IPS-15b (cell line): Measurements from ENCODE around the gene CFTR.
"Not testable (repeated sequence)": the region's sequence is repeated elsewhere in the genome, so short reads cannot be mapped to it uniquely, and the experiment has no call there.

Experiments
- H3K27me3 ChIP-seq: one replicate; pipeline ENCODE4 v1.6.1; 2013; ENCODE audit warnings: low read length; ENCODE audit not compliant: control insufficient read depth, insufficient read depth
- H3K36me3 ChIP-seq: one replicate; pipeline ENCODE4 v1.6.1; 2013; ENCODE audit warnings: low read length; ENCODE audit not compliant: control insufficient read depth, insufficient read depth
- H3K4me1 ChIP-seq: one replicate; pipeline ENCODE4 v1.6.1; 2013; ENCODE audit warnings: mild to moderate bottlenecking, low read length; ENCODE audit not compliant: control insufficient read depth, insufficient read depth
- H3K4me3 ChIP-seq: one replicate; pipeline ENCODE4 v1.5.1; 2013; ENCODE audit warnings: low read depth, low read length
- H3K9ac ChIP-seq: one replicate; pipeline ENCODE4 v1.6.1; 2013; ENCODE audit warnings: low read depth, mild to moderate bottlenecking, low read length
- H3K9me3 ChIP-seq: one replicate; pipeline ENCODE4 v1.6.1; 2013; ENCODE audit warnings: mild to moderate bottlenecking, low read length; ENCODE audit not compliant: control insufficient read depth, insufficient read depth

CFTR gene

GRCh38 chr7:117479225-117480054, at the start of gene CFTR:
TSS of gene CFTR (plus strand) at chr7:117480025. CDS start at chr7:117480095, 70 bp downstream.
- no peaks in the 10 kb centered on the region for H3K36me3 ChIP-seq
- H3K4me3 ChIP-seq = peak within 1 kb of the TSS; percentile 56
- H3K4me1 ChIP-seq = no peaks in the 10 kb centered on the region
- H3K9ac ChIP-seq = peak within 1 kb of the TSS; percentile 5
- peaks cover 24% of the 10 kb centered on the region for H3K27me3 ChIP-seq
- no peaks in the 10 kb centered on the region for H3K9me3 ChIP-seq

GRCh38 chr7:117435475-117436043, 44.3 kb upstream of the CFTR start:
- no peak overlapping the region for H3K4me3 ChIP-seq
- H3K9ac ChIP-seq = no peak overlapping the region
- no peaks in the 10 kb centered on the region for H3K27me3 ChIP-seq
- no peaks in the 10 kb centered on the region for H3K36me3 ChIP-seq
- H3K9me3 ChIP-seq = no peaks in the 10 kb centered on the region
- H3K4me1 ChIP-seq = no peaks in the 10 kb centered on the region

- no peak overlapping the region for H3K4me3 ChIP-seq
- no peak overlapping the region for H3K9ac ChIP-seq
These were observed 35.2 kb upstream of the CFTR start for GRCh38 chr7:117444646-117445045.

GRCh38 chr7:117445206-117445605, 34.6 kb upstream of the CFTR start:
- H3K9me3 ChIP-seq = no peaks in the 10 kb centered on the region
- no peaks in the 10 kb centered on the region for H3K27me3 ChIP-seq
- H3K9ac ChIP-seq = no peak overlapping the region
- no peaks in the 10 kb centered on the region for H3K36me3 ChIP-seq
- H3K4me1 ChIP-seq = no peaks in the 10 kb centered on the region
- no peak overlapping the region for H3K4me3 ChIP-seq

More at GRCh38 chr7:117444646-117445045, 35.2 kb upstream of the CFTR start:
- no peaks in the 10 kb centered on the region for H3K9me3 ChIP-seq
- H3K36me3 ChIP-seq = no peaks in the 10 kb centered on the region
- no peaks in the 10 kb centered on the region for H3K27me3 ChIP-seq
- H3K4me1 ChIP-seq = no peaks in the 10 kb centered on the region

- H3K4me1 ChIP-seq = no peaks in the 10 kb centered on the region
- H3K27me3 ChIP-seq = no peaks in the 10 kb centered on the region
- H3K9me3 ChIP-seq = no peaks in the 10 kb centered on the region
- no peak overlapping the region for H3K4me3 ChIP-seq
- no peak overlapping the region for H3K9ac ChIP-seq
- no peaks in the 10 kb centered on the region for H3K36me3 ChIP-seq
These were observed 33.5 kb upstream of the CFTR start for GRCh38 chr7:117446220-117446815.

GRCh38 chr7:117448655-117449054, 31.2 kb upstream of the CFTR start:
- no peaks in the 10 kb centered on the region for H3K36me3 ChIP-seq
- no peak overlapping the region for H3K4me3 ChIP-seq
- no peaks in the 10 kb centered on the region for H3K4me1 ChIP-seq
- no peak overlapping the region for H3K9ac ChIP-seq
- no peaks in the 10 kb centered on the region for H3K9me3 ChIP-seq
- H3K27me3 ChIP-seq = no peaks in the 10 kb centered on the region

GRCh38 chr7:117458977-117459583, 20.7 kb upstream of the CFTR start:
- no peaks in the 10 kb centered on the region for H3K4me1 ChIP-seq
- H3K4me3 ChIP-seq = no peak overlapping the region
- H3K9ac ChIP-seq = no peak overlapping the region
- no peaks in the 10 kb centered on the region for H3K9me3 ChIP-seq
- H3K27me3 ChIP-seq = no peaks in the 10 kb centered on the region
- H3K36me3 ChIP-seq = no peaks in the 10 kb centered on the region

GRCh38 chr7:117459735-117460134, 20.1 kb upstream of the CFTR start:
- Histone ChIP-seq H3K4me3 (no peak overlapping the region), H3K36me3 (no peaks in the 10 kb centered on the region), H3K4me1 (no peaks in the 10 kb centered on the region), H3K9ac (no peak overlapping the region), H3K27me3 (no peaks in the 10 kb centered on the region), H3K9me3 (no peaks in the 10 kb centered on the region)

DNA sequence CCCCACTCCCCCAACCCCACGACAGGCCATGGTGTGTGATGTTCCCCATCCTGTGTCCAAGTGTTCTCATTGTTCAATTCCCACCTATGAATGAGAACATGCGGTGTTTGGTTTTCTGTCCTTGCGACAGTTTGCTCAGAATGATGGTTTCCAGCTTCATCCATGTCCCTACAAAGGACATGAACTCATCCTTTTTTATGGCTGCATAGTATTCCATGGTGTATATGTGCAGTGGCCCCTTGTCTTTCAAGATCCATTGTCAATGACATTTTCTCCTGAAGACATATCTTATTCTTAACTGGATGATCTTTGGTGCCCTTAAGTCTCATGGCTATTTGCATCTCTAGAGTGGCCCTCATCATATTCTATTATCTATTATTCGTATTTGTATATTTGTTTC, 19.0 kb upstream of the CFTR start:
- not testable (repeated sequence) for H3K27me3 ChIP-seq, H3K4me3 ChIP-seq, H3K9me3 ChIP-seq, H3K9ac ChIP-seq, H3K4me1 ChIP-seq, H3K36me3 ChIP-seq

DNA sequence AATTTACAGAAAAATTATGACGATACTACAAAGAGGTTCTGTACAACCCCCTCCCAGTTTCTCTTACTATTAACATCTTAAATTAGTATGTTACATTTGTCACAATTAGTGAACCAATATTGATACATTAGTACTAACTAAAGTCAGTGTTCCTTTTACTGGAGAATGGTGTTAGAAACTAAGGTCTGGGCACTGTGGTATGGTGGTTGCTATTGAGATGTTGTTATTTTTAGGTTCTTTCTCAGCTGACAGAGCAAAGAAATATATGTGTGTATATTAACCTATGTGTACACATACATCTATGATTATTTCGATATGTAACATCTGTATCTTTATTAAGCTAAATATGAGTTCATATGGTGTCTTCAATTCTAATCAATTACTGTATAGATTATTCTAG, 11.7 kb upstream of the CFTR start:
- no peaks in the 10 kb centered on the region for H3K27me3 ChIP-seq
- H3K9me3 ChIP-seq = no peaks in the 10 kb centered on the region
- H3K4me1 ChIP-seq = no peaks in the 10 kb centered on the region
- H3K9ac ChIP-seq = no peak overlapping the region
- no peaks in the 10 kb centered on the region for H3K36me3 ChIP-seq
- no peak overlapping the region for H3K4me3 ChIP-seq

GRCh38 chr7:117470777-117471176, 9.0 kb upstream of the CFTR start:
- Histone ChIP-seq H3K9me3 (no peaks in the 10 kb centered on the region), H3K4me3 (no peak overlapping the region), H3K36me3 (no peaks in the 10 kb centered on the region), H3K9ac (no peak overlapping the region), H3K27me3 (no peaks in the 10 kb centered on the region), H3K4me1 (no peaks in the 10 kb centered on the region)
